ENCODE measurements around the gene C1QTNF1.

DNA sequence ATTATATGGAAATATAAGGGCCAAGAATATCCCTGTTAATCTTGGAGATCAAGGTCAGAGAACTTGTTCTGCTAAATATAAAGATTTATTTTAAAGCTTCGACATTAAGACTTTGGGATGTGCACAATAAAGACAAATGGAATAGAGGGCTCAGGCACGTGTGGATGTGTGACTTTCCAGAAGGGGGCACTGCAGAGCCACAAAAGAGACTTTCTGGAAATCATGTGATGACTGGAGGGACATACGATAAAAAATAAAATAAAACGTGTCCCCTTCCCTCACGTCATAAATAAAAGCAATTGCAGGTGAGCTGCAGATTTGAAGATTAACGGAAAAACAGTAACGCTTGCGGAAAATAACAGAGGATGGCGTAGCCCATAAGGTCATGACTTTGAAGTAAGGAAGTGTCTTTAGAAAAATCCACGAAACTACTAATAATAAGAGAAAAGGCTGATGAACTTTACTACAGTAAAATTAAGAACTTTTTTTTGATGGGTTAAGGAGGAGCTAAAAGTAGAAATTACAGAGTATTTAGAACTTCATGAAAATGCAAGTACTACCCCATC lies 41.2 kb downstream of the C1QTNF1 start:
- TF ChIP-seq, protein P1, sequence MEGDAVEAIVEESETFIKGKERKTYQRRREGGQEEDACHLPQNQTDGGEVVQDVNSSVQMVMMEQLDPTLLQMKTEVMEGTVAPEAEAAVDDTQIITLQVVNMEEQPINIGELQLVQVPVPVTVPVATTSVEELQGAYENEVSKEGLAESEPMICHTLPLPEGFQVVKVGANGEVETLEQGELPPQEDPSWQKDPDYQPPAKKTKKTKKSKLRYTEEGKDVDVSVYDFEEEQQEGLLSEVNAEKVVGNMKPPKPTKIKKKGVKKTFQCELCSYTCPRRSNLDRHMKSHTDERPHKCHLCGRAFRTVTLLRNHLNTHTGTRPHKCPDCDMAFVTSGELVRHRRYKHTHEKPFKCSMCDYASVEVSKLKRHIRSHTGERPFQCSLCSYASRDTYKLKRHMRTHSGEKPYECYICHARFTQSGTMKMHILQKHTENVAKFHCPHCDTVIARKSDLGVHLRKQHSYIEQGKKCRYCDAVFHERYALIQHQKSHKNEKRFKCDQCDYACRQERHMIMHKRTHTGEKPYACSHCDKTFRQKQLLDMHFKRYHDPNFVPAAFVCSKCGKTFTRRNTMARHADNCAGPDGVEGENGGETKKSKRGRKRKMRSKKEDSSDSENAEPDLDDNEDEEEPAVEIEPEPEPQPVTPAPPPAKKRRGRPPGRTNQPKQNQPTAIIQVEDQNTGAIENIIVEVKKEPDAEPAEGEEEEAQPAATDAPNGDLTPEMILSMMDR (IDR thresholded peaks at IDR 0.05; ENCODE audit: insufficient read depth, low read length), result peak; percentile 3
- TF ChIP-seq POLR2AphosphoS5 (IDR thresholded peaks at IDR 0.05; ENCODE audit: low read depth) (no peak), GABPA (IDR thresholded peaks at IDR 0.05; ENCODE audit: low read depth) (no peak), SPI1 (IDR thresholded peaks at IDR 0.05; ENCODE audit: borderline replicate concordance, low read depth) (no peak)
- TF ChIP-seq, protein P2, sequence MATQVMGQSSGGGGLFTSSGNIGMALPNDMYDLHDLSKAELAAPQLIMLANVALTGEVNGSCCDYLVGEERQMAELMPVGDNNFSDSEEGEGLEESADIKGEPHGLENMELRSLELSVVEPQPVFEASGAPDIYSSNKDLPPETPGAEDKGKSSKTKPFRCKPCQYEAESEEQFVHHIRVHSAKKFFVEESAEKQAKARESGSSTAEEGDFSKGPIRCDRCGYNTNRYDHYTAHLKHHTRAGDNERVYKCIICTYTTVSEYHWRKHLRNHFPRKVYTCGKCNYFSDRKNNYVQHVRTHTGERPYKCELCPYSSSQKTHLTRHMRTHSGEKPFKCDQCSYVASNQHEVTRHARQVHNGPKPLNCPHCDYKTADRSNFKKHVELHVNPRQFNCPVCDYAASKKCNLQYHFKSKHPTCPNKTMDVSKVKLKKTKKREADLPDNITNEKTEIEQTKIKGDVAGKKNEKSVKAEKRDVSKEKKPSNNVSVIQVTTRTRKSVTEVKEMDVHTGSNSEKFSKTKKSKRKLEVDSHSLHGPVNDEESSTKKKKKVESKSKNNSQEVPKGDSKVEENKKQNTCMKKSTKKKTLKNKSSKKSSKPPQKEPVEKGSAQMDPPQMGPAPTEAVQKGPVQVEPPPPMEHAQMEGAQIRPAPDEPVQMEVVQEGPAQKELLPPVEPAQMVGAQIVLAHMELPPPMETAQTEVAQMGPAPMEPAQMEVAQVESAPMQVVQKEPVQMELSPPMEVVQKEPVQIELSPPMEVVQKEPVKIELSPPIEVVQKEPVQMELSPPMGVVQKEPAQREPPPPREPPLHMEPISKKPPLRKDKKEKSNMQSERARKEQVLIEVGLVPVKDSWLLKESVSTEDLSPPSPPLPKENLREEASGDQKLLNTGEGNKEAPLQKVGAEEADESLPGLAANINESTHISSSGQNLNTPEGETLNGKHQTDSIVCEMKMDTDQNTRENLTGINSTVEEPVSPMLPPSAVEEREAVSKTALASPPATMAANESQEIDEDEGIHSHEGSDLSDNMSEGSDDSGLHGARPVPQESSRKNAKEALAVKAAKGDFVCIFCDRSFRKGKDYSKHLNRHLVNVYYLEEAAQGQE (IDR thresholded peaks at IDR 0.05; ENCODE audit: insufficient replicate concordance, low read depth), result no peak
